Brain microvascular endothelial cell (primary cell): ENCODE measurements around the gene EOMES.
A peak's percentile ranks its signal among the peaks of the same experiment; 100 is the strongest.

ENCODE experiments used
- DNase-seq: peaks from one replicate; pipeline ENCODE4 v3.0.0-alpha.2; 2020
- H3K27ac ChIP-seq: fragments of 250-450 bp; sonication (Bioruptor Pico); 2 replicates; pipeline ENCODE4 v1.5.1; 2020; ENCODE audit warnings: mild to moderate bottlenecking, moderate library complexity
- H3K27me3 ChIP-seq: fragments of 250-450 bp; sonication (Bioruptor Pico); replicated peaks from 2 replicates; pipeline ENCODE4 v1.5.1; 2020; ENCODE audit warnings: mild to moderate bottlenecking
- H3K36me3 ChIP-seq: fragments of 250-450 bp; sonication (Bioruptor Pico); replicated peaks from 2 replicates; pipeline ENCODE4 v1.5.1; 2020; ENCODE audit warnings: mild to moderate bottlenecking
- H3K4me3 ChIP-seq: 2 replicates; pipeline ENCODE4 v1.5.1; 2011; ENCODE audit warnings: low read depth, mild to moderate bottlenecking, control low read depth, low read length, moderate library complexity
- in situ Hi-C: cut with HindIII; loops from 2 replicates; pipeline ENCODE4 v1.10.0; 2017; ENCODE audit warnings: low sequenced_read_pairs, low pct_ligation_motif_present
- TF ChIP-seq, protein P1 (sequence below): IDR thresholded peaks from 2 replicates; pipeline ENCODE4 v1.5.1; 2011; ENCODE audit warnings: low read depth, mild to moderate bottlenecking, moderate library complexity, low read length, control low read depth, inconsistent platforms; ENCODE audit errors: missing control alignments

The EOMES gene

DNA sequence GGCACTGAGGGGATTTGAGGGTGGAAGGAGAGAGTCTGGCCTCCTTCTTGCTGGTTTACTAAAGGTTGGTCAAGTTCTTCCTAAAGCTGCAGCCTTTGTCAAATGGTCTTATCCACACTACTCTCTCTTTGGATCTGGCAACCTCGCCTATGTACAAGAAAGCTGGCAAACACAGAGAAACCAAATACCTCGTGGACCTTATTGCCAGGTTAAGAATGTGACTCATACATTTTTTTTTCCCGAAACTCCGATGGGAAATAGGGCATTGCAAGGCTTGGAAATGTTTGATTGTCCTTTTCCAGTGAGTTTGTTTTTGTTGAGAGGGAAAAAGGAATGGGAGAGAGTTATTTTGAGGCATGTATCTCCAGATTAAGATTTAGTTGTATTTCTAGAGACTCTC, 13.9 kb downstream of the EOMES start:
- TF ChIP-seq, protein P1, sequence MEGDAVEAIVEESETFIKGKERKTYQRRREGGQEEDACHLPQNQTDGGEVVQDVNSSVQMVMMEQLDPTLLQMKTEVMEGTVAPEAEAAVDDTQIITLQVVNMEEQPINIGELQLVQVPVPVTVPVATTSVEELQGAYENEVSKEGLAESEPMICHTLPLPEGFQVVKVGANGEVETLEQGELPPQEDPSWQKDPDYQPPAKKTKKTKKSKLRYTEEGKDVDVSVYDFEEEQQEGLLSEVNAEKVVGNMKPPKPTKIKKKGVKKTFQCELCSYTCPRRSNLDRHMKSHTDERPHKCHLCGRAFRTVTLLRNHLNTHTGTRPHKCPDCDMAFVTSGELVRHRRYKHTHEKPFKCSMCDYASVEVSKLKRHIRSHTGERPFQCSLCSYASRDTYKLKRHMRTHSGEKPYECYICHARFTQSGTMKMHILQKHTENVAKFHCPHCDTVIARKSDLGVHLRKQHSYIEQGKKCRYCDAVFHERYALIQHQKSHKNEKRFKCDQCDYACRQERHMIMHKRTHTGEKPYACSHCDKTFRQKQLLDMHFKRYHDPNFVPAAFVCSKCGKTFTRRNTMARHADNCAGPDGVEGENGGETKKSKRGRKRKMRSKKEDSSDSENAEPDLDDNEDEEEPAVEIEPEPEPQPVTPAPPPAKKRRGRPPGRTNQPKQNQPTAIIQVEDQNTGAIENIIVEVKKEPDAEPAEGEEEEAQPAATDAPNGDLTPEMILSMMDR = no peak
- no peak for DNase-seq
- Histone ChIP-seq H3K4me3 (no peak overlapping the region), H3K27ac (no peak overlapping the region), H3K27me3 (peaks cover 17% of the 10 kb centered on the region), H3K36me3 (no peaks in the 10 kb centered on the region)
- in situ Hi-C loops = no loop called here

DNA sequence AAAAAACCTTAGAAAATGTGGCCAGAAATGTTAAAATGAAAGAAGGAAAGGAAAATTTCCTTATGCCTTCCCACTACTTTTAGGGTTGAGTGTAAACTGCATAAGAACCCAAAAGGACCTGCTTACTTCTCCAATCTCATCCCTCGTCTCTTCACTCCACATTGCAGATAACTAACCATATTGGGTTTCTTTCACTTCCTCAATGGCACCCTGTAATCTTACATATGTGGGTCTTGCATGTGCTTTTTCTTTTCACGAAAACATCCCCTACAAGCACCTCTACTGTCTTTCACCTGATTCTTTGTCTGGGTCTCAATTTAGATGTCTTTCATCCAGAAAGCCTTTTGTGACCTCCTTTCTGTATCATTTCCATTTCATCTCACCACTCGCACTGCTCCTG, 23.1 kb downstream of the EOMES start:
- in situ Hi-C loops = no loop called here
- TF ChIP-seq, protein P1 = no peak
- Histone ChIP-seq H3K36me3 (no peaks in the 10 kb centered on the region), H3K27me3 (no peaks in the 10 kb centered on the region), H3K4me3 (no peak overlapping the region), H3K27ac (no peak overlapping the region)
- no peak for DNase-seq

DNA sequence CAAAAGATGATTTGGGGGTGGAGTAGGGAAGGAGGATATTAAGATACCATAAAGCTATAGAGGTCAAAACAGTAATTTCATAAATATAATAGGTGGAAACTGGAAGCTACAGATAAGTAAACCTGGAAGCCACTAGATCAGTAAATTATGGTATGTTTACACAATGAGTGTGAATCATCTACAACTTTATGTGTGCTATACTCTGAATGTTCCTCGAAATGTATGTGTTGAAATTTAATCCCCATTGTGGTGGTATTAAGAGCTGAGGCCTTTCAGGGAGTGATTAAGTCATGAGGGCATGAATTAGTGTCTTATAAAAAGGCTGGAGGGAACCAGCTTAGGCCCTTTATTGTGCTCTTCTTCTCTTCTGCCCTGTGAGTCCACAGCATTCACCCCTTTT, 25.2 kb downstream of the EOMES start:
- no peak overlapping the region for H3K27ac ChIP-seq
- in situ Hi-C loops = no loop called here
- no peaks in the 10 kb centered on the region for H3K27me3 ChIP-seq
- no peak for DNase-seq
- no peaks in the 10 kb centered on the region for H3K36me3 ChIP-seq
- no peak overlapping the region for H3K4me3 ChIP-seq
- TF ChIP-seq, protein P1 = no peak

DNA sequence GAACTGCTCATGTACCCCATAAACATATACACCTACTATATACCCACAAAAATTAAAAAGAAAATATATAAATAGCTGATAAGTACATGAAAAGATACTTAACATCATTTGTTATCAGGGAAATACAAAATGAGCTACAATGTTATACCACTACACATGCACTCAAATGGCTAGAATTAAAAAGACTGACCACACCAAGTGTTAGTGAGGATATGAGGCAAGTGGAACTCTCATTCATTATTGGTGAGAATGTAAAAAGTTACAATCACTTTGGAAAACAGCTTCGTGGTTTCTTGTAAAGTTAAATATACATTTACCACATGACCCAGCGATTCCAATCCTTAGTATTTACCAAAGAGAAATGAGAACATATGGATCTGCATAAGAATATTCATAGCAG, 26.5 kb downstream of the EOMES start:
- DNase-seq = no peak
- Histone ChIP-seq H3K36me3 (no peaks in the 10 kb centered on the region), H3K27ac (no peak overlapping the region), H3K27me3 (no peaks in the 10 kb centered on the region), H3K4me3 (no peak overlapping the region)
- in situ Hi-C loops = no loop called here
- TF ChIP-seq, protein P1 = no peak

DNA sequence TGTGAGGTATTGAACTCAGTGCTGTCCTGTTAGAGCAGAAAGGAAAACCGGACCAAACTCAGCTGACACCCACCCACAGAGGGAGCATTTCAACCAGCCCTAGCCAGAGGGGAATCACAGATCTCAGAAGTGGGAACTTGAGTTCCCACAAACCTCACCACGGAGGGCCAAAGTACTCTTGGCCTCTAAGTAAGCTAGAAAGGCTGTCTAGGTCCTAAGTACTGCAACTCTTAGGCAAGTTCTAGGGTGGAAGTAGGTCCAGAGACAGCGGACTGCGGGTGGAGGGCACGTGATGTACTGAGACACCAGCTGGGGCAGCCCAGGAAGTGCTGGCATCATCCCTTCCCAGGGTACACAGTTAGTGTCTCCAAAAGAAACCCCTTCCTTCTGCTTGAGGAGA, 34.1 kb downstream of the EOMES start:
- no peak overlapping the region for H3K4me3 ChIP-seq
- in situ Hi-C loops = no loop called here
- no peak for DNase-seq
- no peaks in the 10 kb centered on the region for H3K27me3 ChIP-seq
- H3K36me3 ChIP-seq = no peaks in the 10 kb centered on the region
- TF ChIP-seq, protein P1 = no peak
- H3K27ac ChIP-seq = no peak overlapping the region

DNA sequence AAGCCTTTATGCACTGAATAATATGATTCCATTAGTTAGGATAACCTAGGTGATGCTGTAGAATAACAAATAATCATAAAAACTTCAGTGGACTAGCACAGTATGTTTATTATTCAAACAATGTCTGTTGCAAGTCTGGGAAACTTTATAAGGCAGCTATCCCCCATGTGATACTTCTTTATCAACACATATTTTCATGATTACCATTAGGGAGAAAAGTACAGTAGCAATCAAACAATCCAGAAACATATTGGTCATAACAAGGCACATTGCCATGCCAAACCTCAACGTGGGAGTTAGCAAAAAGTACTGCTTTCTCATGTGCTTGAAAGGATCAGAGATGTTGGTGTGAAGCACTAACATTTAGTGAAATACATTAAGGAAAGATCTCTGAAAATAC, 35.5 kb downstream of the EOMES start:
- in situ Hi-C loops = no loop called here
- DNase-seq = peak; percentile 92
- Histone ChIP-seq H3K36me3 (no peaks in the 10 kb centered on the region), H3K27me3 (no peaks in the 10 kb centered on the region), H3K27ac (peak overlapping the region; percentile 62), H3K4me3 (no peak overlapping the region)
- TF ChIP-seq, protein P1 = no peak
